OCI-LY1 (cell line): ENCODE data around the gene PRDM8.

Experiments
- H2AFZ ChIP-seq: fragments of 200-600 bp; sonication (generic), shearing (Covaris generic); 2 replicates; pipeline ENCODE4 v1.6.0; 2014; ENCODE audit warnings: antibody characterized with exemption, mild to moderate bottlenecking, low read length
- H3F3A ChIP-seq: fragments of 200-600 bp; sonication (generic), shearing (Covaris generic); 2 replicates; pipeline ENCODE4 v1.6.0; 2014; ENCODE audit warnings: mild to moderate bottlenecking, antibody characterized with exemption, low read length, moderate library complexity; ENCODE audit not compliant: insufficient read depth
- H3K27ac ChIP-seq: fragments of 200-600 bp; sonication (generic); 2 replicates; pipeline ENCODE4 v1.5.1; 2014; ENCODE audit warnings: low read length, mixed run types, mild to moderate bottlenecking, low read depth; ENCODE audit not compliant: poor library complexity, severe bottlenecking
- H3K27me3 ChIP-seq: fragments of 200-600 bp; sonication (generic); 2 replicates; pipeline ENCODE4 v1.6.0; 2014; ENCODE audit warnings: antibody characterized with exemption, mild to moderate bottlenecking, low read length, moderate library complexity; ENCODE audit not compliant: insufficient read depth
- H3K36me3 ChIP-seq: fragments of 200-600 bp; sonication (generic); 2 replicates; pipeline ENCODE4 v1.6.1; 2014; ENCODE audit warnings: mild to moderate bottlenecking, antibody characterized with exemption, low read length, moderate library complexity, mixed read lengths; ENCODE audit not compliant: insufficient read depth
- H3K4me1 ChIP-seq: fragments of 200-600 bp; sonication (generic); 2 replicates; pipeline ENCODE4 v1.5.1; 2014; ENCODE audit warnings: mild to moderate bottlenecking, low read length, moderate library complexity; ENCODE audit not compliant: insufficient read depth, severe bottlenecking
- H3K4me2 ChIP-seq: fragments of 200-600 bp; sonication (generic), shearing (Covaris generic); 2 replicates; pipeline ENCODE4 v1.6.1; 2014; ENCODE audit warnings: low read length
- H3K4me3 ChIP-seq: fragments of 200-600 bp; sonication (generic); 2 replicates; pipeline ENCODE4 v1.5.1; 2014; ENCODE audit warnings: low read length, low read depth, mild to moderate bottlenecking, mixed read lengths; ENCODE audit not compliant: poor library complexity, severe bottlenecking
- H3K79me2 ChIP-seq: fragments of 200-600 bp; shearing (Covaris generic); 2 replicates; pipeline ENCODE4 v1.6.1; 2016; ENCODE audit warnings: mixed run types, low read length, mixed read lengths; ENCODE audit not compliant: insufficient read depth
- H3K9ac ChIP-seq: fragments of 200-600 bp; sonication (generic), shearing (Covaris generic); 2 replicates; pipeline ENCODE4 v1.6.1; 2014; ENCODE audit warnings: mild to moderate bottlenecking, low read length, mixed read lengths
- H3K9me2 ChIP-seq: fragments of 200-600 bp; sonication (generic), shearing (Covaris generic); 2 replicates; pipeline ENCODE4 v1.6.1; 2014; ENCODE audit warnings: low read depth, mild to moderate bottlenecking, low read length, mixed read lengths
- H3K9me3 ChIP-seq: fragments of 200-600 bp; shearing (Covaris generic); 2 replicates; pipeline ENCODE4 v1.6.1; 2014; ENCODE audit warnings: low read length, mixed read lengths
- H4K20me1 ChIP-seq: fragments of 200-600 bp; sonication (generic), shearing (Covaris generic); 2 replicates; pipeline ENCODE4 v1.6.0; 2016; ENCODE audit warnings: mild to moderate bottlenecking, low read length; ENCODE audit not compliant: insufficient read depth
- EZH2 ChIP-seq: fragments of 200-600 bp; sonication (generic), shearing (Covaris generic); IDR thresholded peaks from 2 replicates; pipeline ENCODE4 v1.8.0; 2017; ENCODE audit warnings: borderline replicate concordance, mixed run types, mild to moderate bottlenecking, antibody characterized with exemption, low read length, moderate library complexity, mixed read lengths
- TF ChIP-seq, protein P1 (sequence below): fragments of 200-600 bp; sonication (generic), shearing (Covaris generic); IDR thresholded peaks from 2 replicates; pipeline ENCODE4 v1.5.1; 2017; ENCODE audit warnings: mild to moderate bottlenecking, antibody characterized with exemption, low read length, moderate library complexity, mixed read lengths

PRDM8 gene

DNA sequence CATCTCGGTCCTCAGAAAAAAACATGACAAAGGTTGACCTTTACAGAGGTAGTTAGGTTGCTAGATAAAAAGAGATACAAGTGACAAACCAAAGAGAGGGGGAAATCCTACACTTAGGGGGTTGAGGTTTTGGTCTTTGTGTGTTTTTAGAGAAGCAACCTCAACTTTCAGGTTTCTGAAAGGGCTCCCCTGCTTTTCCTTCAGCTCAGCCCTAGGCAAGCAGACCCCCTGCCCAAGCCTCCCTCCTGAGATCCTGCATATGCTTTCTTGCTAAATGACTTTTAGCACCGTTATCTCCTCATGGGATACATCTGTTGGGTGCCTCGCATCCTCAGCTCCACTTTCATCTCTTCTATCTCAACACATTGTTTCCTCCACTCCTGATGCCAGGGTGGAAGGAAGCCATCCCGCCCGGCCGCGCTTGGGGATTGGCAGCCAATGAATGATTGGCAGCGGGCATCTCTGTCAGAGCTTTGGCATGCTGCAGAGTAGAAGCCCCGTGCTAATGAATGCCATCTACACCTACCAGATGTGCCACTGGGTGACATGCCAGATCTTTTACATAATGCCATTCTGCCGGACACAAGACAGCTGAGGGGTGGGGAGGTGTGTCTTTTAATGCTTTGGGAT lies 15.0 kb upstream of the PRDM8 start:
- H3K4me3 ChIP-seq = no peak overlapping the region
- H3K4me1 ChIP-seq = peaks cover 8% of the 10 kb centered on the region
- TF ChIP-seq EZH2 = no peak
- TF ChIP-seq, protein P1, sequence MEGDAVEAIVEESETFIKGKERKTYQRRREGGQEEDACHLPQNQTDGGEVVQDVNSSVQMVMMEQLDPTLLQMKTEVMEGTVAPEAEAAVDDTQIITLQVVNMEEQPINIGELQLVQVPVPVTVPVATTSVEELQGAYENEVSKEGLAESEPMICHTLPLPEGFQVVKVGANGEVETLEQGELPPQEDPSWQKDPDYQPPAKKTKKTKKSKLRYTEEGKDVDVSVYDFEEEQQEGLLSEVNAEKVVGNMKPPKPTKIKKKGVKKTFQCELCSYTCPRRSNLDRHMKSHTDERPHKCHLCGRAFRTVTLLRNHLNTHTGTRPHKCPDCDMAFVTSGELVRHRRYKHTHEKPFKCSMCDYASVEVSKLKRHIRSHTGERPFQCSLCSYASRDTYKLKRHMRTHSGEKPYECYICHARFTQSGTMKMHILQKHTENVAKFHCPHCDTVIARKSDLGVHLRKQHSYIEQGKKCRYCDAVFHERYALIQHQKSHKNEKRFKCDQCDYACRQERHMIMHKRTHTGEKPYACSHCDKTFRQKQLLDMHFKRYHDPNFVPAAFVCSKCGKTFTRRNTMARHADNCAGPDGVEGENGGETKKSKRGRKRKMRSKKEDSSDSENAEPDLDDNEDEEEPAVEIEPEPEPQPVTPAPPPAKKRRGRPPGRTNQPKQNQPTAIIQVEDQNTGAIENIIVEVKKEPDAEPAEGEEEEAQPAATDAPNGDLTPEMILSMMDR = no peak
- no peaks in the 10 kb centered on the region for H3F3A ChIP-seq
- H3K9ac ChIP-seq = no peak overlapping the region
- H3K27ac ChIP-seq = no peak overlapping the region
- no peaks in the 10 kb centered on the region for H3K36me3 ChIP-seq
- H3K9me2 ChIP-seq = no peaks in the 10 kb centered on the region
- no peak overlapping the region for H2AFZ ChIP-seq
- H3K27me3 ChIP-seq = no peaks in the 10 kb centered on the region
- no peaks in the 10 kb centered on the region for H4K20me1 ChIP-seq
- H3K4me2 ChIP-seq = no peak overlapping the region
- no peaks in the 10 kb centered on the region for H3K9me3 ChIP-seq
- no peaks in the 10 kb centered on the region for H3K79me2 ChIP-seq

GRCh38 chr4:80183250-80184052 lies 13.9 kb upstream of the PRDM8 start:
- Histone ChIP-seq H3F3A (no peaks in the 10 kb centered on the region), H3K9me3 (no peaks in the 10 kb centered on the region), H2AFZ (no peak overlapping the region), H3K9ac (peak overlapping the region; percentile 41; the same call in 1 of the 2 replicates), H4K20me1 (no peaks in the 10 kb centered on the region), H3K27ac (no peak overlapping the region), H3K27me3 (no peaks in the 10 kb centered on the region), H3K4me2 (peak overlapping the region; percentile 80), H3K79me2 (no peaks in the 10 kb centered on the region), H3K9me2 (no peaks in the 10 kb centered on the region), H3K4me1 (peaks cover 8% of the 10 kb centered on the region), H3K4me3 (peak overlapping the region; percentile 63), H3K36me3 (no peaks in the 10 kb centered on the region)
- TF ChIP-seq EZH2 = no peak
- TF ChIP-seq, protein P1 = no peak

GRCh38 chr4:80184053-80184824 lies 13.1 kb upstream of the PRDM8 start:
- Histone ChIP-seq H3K27me3 (no peaks in the 10 kb centered on the region), H3K27ac (no peak overlapping the region), H3K36me3 (no peaks in the 10 kb centered on the region), H3K9ac (peak overlapping the region; percentile 49; the same call in 1 of the 2 replicates), H3K79me2 (no peaks in the 10 kb centered on the region), H3K4me3 (peak overlapping the region; percentile 63), H3K9me3 (no peaks in the 10 kb centered on the region), H3K4me1 (peaks cover 8% of the 10 kb centered on the region), H2AFZ (peak overlapping the region; percentile 66), H3K4me2 (peak overlapping the region; percentile 80), H3F3A (no peaks in the 10 kb centered on the region), H3K9me2 (no peaks in the 10 kb centered on the region), H4K20me1 (no peaks in the 10 kb centered on the region)
- TF ChIP-seq, protein P1 = peak; percentile 89
- TF ChIP-seq EZH2 = no peak
